OCI-LY1 (cell line): ENCODE data around the gene TCERG1L.

Experiments
- H2AFZ ChIP-seq: fragments of 200-600 bp; sonication (generic), shearing (Covaris generic); 2 replicates; pipeline ENCODE4 v1.6.0; 2014; ENCODE audit warnings: antibody characterized with exemption, mild to moderate bottlenecking, low read length
- H3F3A ChIP-seq: fragments of 200-600 bp; sonication (generic), shearing (Covaris generic); 2 replicates; pipeline ENCODE4 v1.6.0; 2014; ENCODE audit warnings: mild to moderate bottlenecking, antibody characterized with exemption, low read length, moderate library complexity; ENCODE audit not compliant: insufficient read depth
- H3K27ac ChIP-seq: fragments of 200-600 bp; sonication (generic); 2 replicates; pipeline ENCODE4 v1.5.1; 2014; ENCODE audit warnings: low read length, mixed run types, mild to moderate bottlenecking, low read depth; ENCODE audit not compliant: poor library complexity, severe bottlenecking
- H3K27me3 ChIP-seq: fragments of 200-600 bp; sonication (generic); 2 replicates; pipeline ENCODE4 v1.6.0; 2014; ENCODE audit warnings: antibody characterized with exemption, mild to moderate bottlenecking, low read length, moderate library complexity; ENCODE audit not compliant: insufficient read depth
- H3K36me3 ChIP-seq: fragments of 200-600 bp; sonication (generic); 2 replicates; pipeline ENCODE4 v1.6.1; 2014; ENCODE audit warnings: mild to moderate bottlenecking, antibody characterized with exemption, low read length, moderate library complexity, mixed read lengths; ENCODE audit not compliant: insufficient read depth
- H3K4me1 ChIP-seq: fragments of 200-600 bp; sonication (generic); 2 replicates; pipeline ENCODE4 v1.5.1; 2014; ENCODE audit warnings: mild to moderate bottlenecking, low read length, moderate library complexity; ENCODE audit not compliant: insufficient read depth, severe bottlenecking
- H3K4me2 ChIP-seq: fragments of 200-600 bp; sonication (generic), shearing (Covaris generic); 2 replicates; pipeline ENCODE4 v1.6.1; 2014; ENCODE audit warnings: low read length
- H3K4me3 ChIP-seq: fragments of 200-600 bp; sonication (generic); 2 replicates; pipeline ENCODE4 v1.5.1; 2014; ENCODE audit warnings: low read length, low read depth, mild to moderate bottlenecking, mixed read lengths; ENCODE audit not compliant: poor library complexity, severe bottlenecking
- H3K79me2 ChIP-seq: fragments of 200-600 bp; shearing (Covaris generic); 2 replicates; pipeline ENCODE4 v1.6.1; 2016; ENCODE audit warnings: mixed run types, low read length, mixed read lengths; ENCODE audit not compliant: insufficient read depth
- H3K9ac ChIP-seq: fragments of 200-600 bp; sonication (generic), shearing (Covaris generic); 2 replicates; pipeline ENCODE4 v1.6.1; 2014; ENCODE audit warnings: mild to moderate bottlenecking, low read length, mixed read lengths
- H3K9me2 ChIP-seq: fragments of 200-600 bp; sonication (generic), shearing (Covaris generic); 2 replicates; pipeline ENCODE4 v1.6.1; 2014; ENCODE audit warnings: low read depth, mild to moderate bottlenecking, low read length, mixed read lengths
- H3K9me3 ChIP-seq: fragments of 200-600 bp; shearing (Covaris generic); 2 replicates; pipeline ENCODE4 v1.6.1; 2014; ENCODE audit warnings: low read length, mixed read lengths
- H4K20me1 ChIP-seq: fragments of 200-600 bp; sonication (generic), shearing (Covaris generic); 2 replicates; pipeline ENCODE4 v1.6.0; 2016; ENCODE audit warnings: mild to moderate bottlenecking, low read length; ENCODE audit not compliant: insufficient read depth
- CTCF ChIP-seq: fragments of 200-600 bp; sonication (generic), shearing (Covaris generic); IDR thresholded peaks from 2 replicates; pipeline ENCODE4 v1.5.1; 2017; ENCODE audit warnings: mild to moderate bottlenecking, antibody characterized with exemption, low read length, moderate library complexity, mixed read lengths
- EZH2 ChIP-seq: fragments of 200-600 bp; sonication (generic), shearing (Covaris generic); IDR thresholded peaks from 2 replicates; pipeline ENCODE4 v1.8.0; 2017; ENCODE audit warnings: borderline replicate concordance, mixed run types, mild to moderate bottlenecking, antibody characterized with exemption, low read length, moderate library complexity, mixed read lengths

Gene TCERG1L

GRCh38 chr10:131314799-131315198 lies 3.3 kb upstream of the TCERG1L start:
- H3K27ac ChIP-seq: no peak overlapping the region
- no peak overlapping the region for H2AFZ ChIP-seq
- TF ChIP-seq CTCF (no peak), EZH2 (no peak)
- no peaks in the 10 kb centered on the region for H3K9me3 ChIP-seq
- H3K9me2 ChIP-seq: no peaks in the 10 kb centered on the region
- H3K36me3 ChIP-seq: no peaks in the 10 kb centered on the region
- H3F3A ChIP-seq: no peaks in the 10 kb centered on the region
- H3K9ac ChIP-seq: no peak overlapping the region
- no peak overlapping the region for H3K4me3 ChIP-seq
- H3K4me1 ChIP-seq: no peaks in the 10 kb centered on the region
- H3K27me3 ChIP-seq: no peaks in the 10 kb centered on the region
- H3K79me2 ChIP-seq: no peaks in the 10 kb centered on the region
- H3K4me2 ChIP-seq: no peak overlapping the region
- H4K20me1 ChIP-seq: no peaks in the 10 kb centered on the region

GRCh38 chr10:131314148-131314547 lies 2.6 kb upstream of the TCERG1L start:
- H3K4me2 ChIP-seq: no peak overlapping the region
- H3K9me3 ChIP-seq: no peaks in the 10 kb centered on the region

GRCh38 chr10:131313377-131313776 lies 1.9 kb upstream of the TCERG1L start:
- no peaks in the 10 kb centered on the region for H3K36me3 ChIP-seq
- H3K9me2 ChIP-seq: no peaks in the 10 kb centered on the region
- no peaks in the 10 kb centered on the region for H3K79me2 ChIP-seq
- TF ChIP-seq EZH2: no peak
- no peak for TF ChIP-seq CTCF
- H3K27ac ChIP-seq: no peak overlapping the region
- no peaks in the 10 kb centered on the region for H4K20me1 ChIP-seq
- H3K9me3 ChIP-seq: no peaks in the 10 kb centered on the region
- H3K4me2 ChIP-seq: no peak overlapping the region
- no peaks in the 10 kb centered on the region for H3F3A ChIP-seq
- H3K4me1 ChIP-seq: no peaks in the 10 kb centered on the region
- H3K27me3 ChIP-seq: no peaks in the 10 kb centered on the region
- no peak overlapping the region for H2AFZ ChIP-seq
- H3K9ac ChIP-seq: no peak overlapping the region
- H3K4me3 ChIP-seq: no peak overlapping the region

More at GRCh38 chr10:131314148-131314547, 2.6 kb upstream of the TCERG1L start:
- no peaks in the 10 kb centered on the region for H3K27me3 ChIP-seq
- no peak overlapping the region for H3K9ac ChIP-seq
- no peaks in the 10 kb centered on the region for H3K36me3 ChIP-seq
- no peaks in the 10 kb centered on the region for H3K4me1 ChIP-seq
- no peaks in the 10 kb centered on the region for H3K9me2 ChIP-seq
- H4K20me1 ChIP-seq: no peaks in the 10 kb centered on the region
- no peaks in the 10 kb centered on the region for H3K79me2 ChIP-seq
- H3K27ac ChIP-seq: no peak overlapping the region
- no peak overlapping the region for H3K4me3 ChIP-seq
- H3F3A ChIP-seq: no peaks in the 10 kb centered on the region
- no peak overlapping the region for H2AFZ ChIP-seq
- TF ChIP-seq EZH2 (no peak), CTCF (no peak)
